NCI-H1930 (cell line): ENCODE measurements around the gene SELP.

Experiments used
- DNase-seq, 2 experiments: peaks; one replicate each; lab custom pipeline; 2025; lab: John Stamatoyannopoulos, UW

The SELP gene

GRCh38 chr1:169620565-169620964, 9.4 kb downstream of the SELP start:
- no peak for DNase-seq

- no peak for DNase-seq
Observed at GRCh38 chr1:169618367-169618766, 11.6 kb downstream of the SELP start.

- no peak for DNase-seq
Observed at GRCh38 chr1:169615803-169616202, 14.1 kb downstream of the SELP start.

- DNase-seq = no peak
Observed at GRCh38 chr1:169610858-169611257, 19.1 kb downstream of the SELP start.

GRCh38 chr1:169610108-169610507, 19.8 kb downstream of the SELP start:
- no peak for DNase-seq

- no peak for DNase-seq
Observed at GRCh38 chr1:169608226-169608625, 21.7 kb downstream of the SELP start.

- DNase-seq = no peak
Observed at GRCh38 chr1:169604781-169605560, 25.0 kb downstream of the SELP start.

- DNase-seq = peak in 1 of 2 experiments; percentile 5
Observed at GRCh38 chr1:169601096-169601881, 28.6 kb downstream of the SELP start.

GRCh38 chr1:169595764-169596711, 33.9 kb downstream of the SELP start:
- no peak for DNase-seq

GRCh38 chr1:169594391-169594790, 35.5 kb downstream of the SELP start:
- no peak for DNase-seq

- no peak for DNase-seq
Observed at GRCh38 chr1:169590932-169591331, 39.0 kb downstream of the SELP start.

GRCh38 chr1:169588785-169589485, 41.0 kb downstream of the SELP start:
- DNase-seq = no peak

- no peak for DNase-seq
Observed at GRCh38 chr1:169588112-169588511, 41.8 kb downstream of the SELP start.

GRCh38 chr1:169586395-169587255, 43.3 kb downstream of the SELP start, which contains the start of gene F5:
TSS of gene F5 (minus strand) at chr1:169586481. CDS start at chr1:169586386, 95 bp downstream.
- DNase-seq = peak; percentile 26 to 38

GRCh38 chr1:169586067-169586394, 43.9 kb downstream of the SELP start:
- no peak for DNase-seq

- DNase-seq = no peak
Observed at GRCh38 chr1:169585181-169585580, 44.7 kb downstream of the SELP start.

GRCh38 chr1:169584483-169585144, 45.3 kb downstream of the SELP start:
- no peak for DNase-seq

- DNase-seq = no peak
Observed at GRCh38 chr1:169577981-169578738, 51.8 kb downstream of the SELP start.

- DNase-seq = no peak
Observed at GRCh38 chr1:169576935-169577331, 53.0 kb downstream of the SELP start.
